ENCODE measurements around the gene ABCA5.

Gene ABCA5

GRCh38 chr17:69239611-69240600 is 87.0 kb downstream of the ABCA5 start:
- no peak for ATAC-seq
- TF ChIP-seq ISL1 (CRISPR knock-in tag; IDR thresholded peaks at IDR 0.05) (no peak), TSHZ2 (CRISPR knock-in tag; IDR thresholded peaks at IDR 0.05) (no peak), GLIS3 (CRISPR knock-in tag; IDR thresholded peaks at IDR 0.05) (no peak), TOX (CRISPR knock-in tag; IDR thresholded peaks at IDR 0.05; ENCODE audit: borderline replicate concordance) (no peak), CSDC2 (CRISPR knock-in tag; IDR thresholded peaks at IDR 0.05) (no peak), ZNF8 (CRISPR knock-in tag; IDR thresholded peaks at IDR 0.05) (no peak), TCF4 (CRISPR knock-in tag; IDR thresholded peaks at IDR 0.05; ENCODE audit: borderline replicate concordance) (no peak), PPARA (CRISPR knock-in tag; IDR thresholded peaks at IDR 0.05; ENCODE audit: borderline replicate concordance) (no peak), OSR1 (CRISPR knock-in tag; IDR thresholded peaks at IDR 0.05) (no peak), PATZ1 (CRISPR knock-in tag; IDR thresholded peaks at IDR 0.05; ENCODE audit: borderline replicate concordance) (no peak), ZNF565 (CRISPR knock-in tag; conservative IDR thresholded peaks at IDR 0.05; ENCODE audit: low read depth) (no peak), ZC3H10 (CRISPR knock-in tag; IDR thresholded peaks at IDR 0.05) (no peak), BACH2 (CRISPR knock-in tag; IDR thresholded peaks at IDR 0.05; ENCODE audit: borderline replicate concordance) (no peak), POU6F1 (CRISPR knock-in tag; IDR thresholded peaks at IDR 0.05; ENCODE audit: borderline replicate concordance, low read depth) (no peak), SNAI2 (CRISPR knock-in tag; IDR thresholded peaks at IDR 0.05) (no peak), CSRNP3 (CRISPR knock-in tag; IDR thresholded peaks at IDR 0.05) (no peak), CREB5 (CRISPR knock-in tag; IDR thresholded peaks at IDR 0.05; ENCODE audit: low read depth) (no peak), ZNF70 (CRISPR knock-in tag; IDR thresholded peaks at IDR 0.05) (no peak)

- no peak for ATAC-seq
- TF ChIP-seq ZFP30 (CRISPR knock-in tag; IDR thresholded peaks at IDR 0.05) (no peak), POU6F1 (CRISPR knock-in tag; IDR thresholded peaks at IDR 0.05; ENCODE audit: borderline replicate concordance, low read depth) (no peak), GLIS3 (CRISPR knock-in tag; IDR thresholded peaks at IDR 0.05) (no peak), ZFP3 (CRISPR knock-in tag; IDR thresholded peaks at IDR 0.05) (no peak), CREB5 (CRISPR knock-in tag; IDR thresholded peaks at IDR 0.05; ENCODE audit: low read depth) (no peak), TCF4 (CRISPR knock-in tag; IDR thresholded peaks at IDR 0.05; ENCODE audit: borderline replicate concordance) (no peak), TOX (CRISPR knock-in tag; IDR thresholded peaks at IDR 0.05; ENCODE audit: borderline replicate concordance) (no peak), ZNF8 (CRISPR knock-in tag; IDR thresholded peaks at IDR 0.05) (no peak), PATZ1 (CRISPR knock-in tag; IDR thresholded peaks at IDR 0.05; ENCODE audit: borderline replicate concordance) (no peak), BACH2 (CRISPR knock-in tag; IDR thresholded peaks at IDR 0.05; ENCODE audit: borderline replicate concordance) (no peak), ESRRG (CRISPR knock-in tag; IDR thresholded peaks at IDR 0.05) (no peak)
These were observed 90.0 kb downstream of the ABCA5 start for GRCh38 chr17:69236946-69237345.
